AG09319 (cell line): ENCODE measurements around the gene TMTC2.
"Not testable (repeated sequence)": the region's sequence is repeated elsewhere in the genome, so short reads cannot be mapped to it uniquely, and the experiment has no call there.

Source experiments
- DNase-seq: peaks from one replicate; pipeline ENCODE4 v3.0.0-alpha.2; 2010; ENCODE audit warnings: low read depth; ENCODE audit errors: extremely low read depth
- CTCF ChIP-seq: IDR thresholded peaks from 2 replicates; pipeline ENCODE4 v1.5.1; 2011; ENCODE audit warnings: low read depth, mild to moderate bottlenecking, inconsistent platforms, low read length, moderate library complexity

Gene TMTC2

GRCh38 chr12:83102499-83102898, 415.8 kb downstream of the TMTC2 start:
- DNase-seq = no peak
- TF ChIP-seq CTCF = no peak

GRCh38 chr12:83106873-83107272, 420.2 kb downstream of the TMTC2 start:
- TF ChIP-seq CTCF = no peak
- no peak for DNase-seq

- no peak for TF ChIP-seq CTCF
- DNase-seq = no peak
These were observed 423.7 kb downstream of the TMTC2 start for GRCh38 chr12:83110424-83110823.

- TF ChIP-seq CTCF = no peak
- DNase-seq = no peak
These were observed 427.2 kb downstream of the TMTC2 start for GRCh38 chr12:83113945-83114344.

GRCh38 chr12:83114966-83115365, 428.3 kb downstream of the TMTC2 start:
- no peak for DNase-seq
- TF ChIP-seq CTCF = no peak

- not testable (repeated sequence) for DNase-seq
These were observed 431.2 kb downstream of the TMTC2 start for GRCh38 chr12:83117926-83118325.

- no peak for DNase-seq
- no peak for TF ChIP-seq CTCF
These were observed 435.4 kb downstream of the TMTC2 start for GRCh38 chr12:83121897-83122622.

GRCh38 chr12:83122623-83122934, 435.9 kb downstream of the TMTC2 start:
- no peak for DNase-seq
- TF ChIP-seq CTCF = no peak
